ENCODE measurements around the gene PPP4R1. TPM values are rescaled to one million over a fixed set of nuclear protein-coding genes. Genes with fewer than 3 reads are reported as not detected.

Gene PPP4R1
- total RNA-seq, 1 experiment from 2014 or later = 106 TPM

DNA sequence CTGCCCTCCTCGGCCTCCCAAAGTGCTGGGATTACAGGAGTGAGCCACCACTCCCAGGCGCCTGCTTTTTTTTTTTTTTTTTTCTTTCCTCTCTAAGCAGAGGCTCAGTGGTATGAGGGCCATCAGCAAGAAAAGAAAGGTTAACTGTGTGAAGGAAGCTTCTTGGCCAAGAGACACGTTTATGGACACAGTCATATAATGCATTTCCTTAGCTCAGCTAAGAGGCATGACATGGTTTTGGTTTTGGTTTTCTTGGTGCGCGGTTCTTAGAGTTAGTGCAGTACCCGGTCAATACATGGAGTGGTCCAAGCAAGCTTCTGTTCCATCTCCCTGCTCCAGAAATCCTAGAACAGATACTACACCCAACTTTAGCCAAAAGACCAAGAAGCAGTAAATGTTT is 96.5 kb downstream of the PPP4R1 start:
- no peaks in the 10 kb centered on the region for H3K23me2 ChIP-seq (ENCODE audit: insufficient read length, low read depth, low read length, poor library complexity, severe bottlenecking)
- WGBS (ENCODE audit: extremely low coverage, insufficient read length, low lambda C conversion rate) = no CpG with 5 or more reads among the region's 6 CpGs
- no peak overlapping the region for H3K27ac ChIP-seq (ENCODE audit: insufficient read length, low read depth, low read length)
- no peak overlapping the region for H3K23ac ChIP-seq (ENCODE audit: insufficient read length, low read depth, low read length)
- no peak overlapping the region for H4K8ac ChIP-seq (replicated peaks; ENCODE audit: insufficient read length, low read depth, low read length)
- Mint-ChIP-seq H3K4me3 (no peak overlapping the region), H3K27ac (no peak overlapping the region), H3K4me1 (peaks cover 1% of the 10 kb centered on the region in 2 experiments; a peak in 2 of 4 replicates), H3K9me3 (no peaks in the 10 kb centered on the region), H3K27me3 (ENCODE audit: low read depth) (no peaks in the 10 kb centered on the region), H3K36me3 (ENCODE audit: insufficient read depth in 1 of 3, low read depth in 3 of 3) (peaks cover 0 to 19% (median 17%) of the 10 kb centered on the region in 3 experiments; a peak in 6 of 7 replicates)
- no peak overlapping the region for H2AK5ac ChIP-seq (ENCODE audit: insufficient read length, low read length)
- no peaks in the 10 kb centered on the region for H3K4me1 ChIP-seq (ENCODE audit: insufficient read depth, low read length)
- H3K4ac ChIP-seq (ENCODE audit: low read depth, low read length) = no peak overlapping the region
- H4K5ac ChIP-seq (ENCODE audit: insufficient read length, low read depth, low read length) = no peak overlapping the region
- H3K79me1 ChIP-seq (ENCODE audit: insufficient read depth, low read depth, low read length, poor library complexity, severe bottlenecking) = no peaks in the 10 kb centered on the region
- H3T11ph ChIP-seq (ENCODE audit: low read length) = no peak overlapping the region
- no peak overlapping the region for H3K9ac ChIP-seq (ENCODE audit: extremely low read depth, insufficient read length, low read length)
- H2BK12ac ChIP-seq (ENCODE audit: insufficient read length, low read depth, low read length) = no peak overlapping the region
- no peak overlapping the region for H3K14ac ChIP-seq (ENCODE audit: insufficient read depth, low read length)
- no peaks in the 10 kb centered on the region for H3K9me3 ChIP-seq (ENCODE audit: control insufficient read depth, low read depth, low read length)
- TF ChIP-seq, protein P1, sequence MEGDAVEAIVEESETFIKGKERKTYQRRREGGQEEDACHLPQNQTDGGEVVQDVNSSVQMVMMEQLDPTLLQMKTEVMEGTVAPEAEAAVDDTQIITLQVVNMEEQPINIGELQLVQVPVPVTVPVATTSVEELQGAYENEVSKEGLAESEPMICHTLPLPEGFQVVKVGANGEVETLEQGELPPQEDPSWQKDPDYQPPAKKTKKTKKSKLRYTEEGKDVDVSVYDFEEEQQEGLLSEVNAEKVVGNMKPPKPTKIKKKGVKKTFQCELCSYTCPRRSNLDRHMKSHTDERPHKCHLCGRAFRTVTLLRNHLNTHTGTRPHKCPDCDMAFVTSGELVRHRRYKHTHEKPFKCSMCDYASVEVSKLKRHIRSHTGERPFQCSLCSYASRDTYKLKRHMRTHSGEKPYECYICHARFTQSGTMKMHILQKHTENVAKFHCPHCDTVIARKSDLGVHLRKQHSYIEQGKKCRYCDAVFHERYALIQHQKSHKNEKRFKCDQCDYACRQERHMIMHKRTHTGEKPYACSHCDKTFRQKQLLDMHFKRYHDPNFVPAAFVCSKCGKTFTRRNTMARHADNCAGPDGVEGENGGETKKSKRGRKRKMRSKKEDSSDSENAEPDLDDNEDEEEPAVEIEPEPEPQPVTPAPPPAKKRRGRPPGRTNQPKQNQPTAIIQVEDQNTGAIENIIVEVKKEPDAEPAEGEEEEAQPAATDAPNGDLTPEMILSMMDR (conservative IDR thresholded peaks at IDR 0.05) = no peak
- no peaks in the 10 kb centered on the region for H3K27me3 ChIP-seq (ENCODE audit: insufficient read depth, low read length)
- H3K56ac ChIP-seq (ENCODE audit: insufficient read length, low read depth, low read length) = no peak overlapping the region
- no peak for DNase-seq
- H2BK15ac ChIP-seq (ENCODE audit: low read depth, low read length) = no peak overlapping the region
- H4K91ac ChIP-seq (ENCODE audit: insufficient read length, low read depth, low read length) = no peak overlapping the region
- H3K4me2 ChIP-seq (ENCODE audit: insufficient read depth, insufficient read length, low read length) = no peak overlapping the region
- H2BK20ac ChIP-seq (ENCODE audit: low read depth, low read length, poor library complexity, severe bottlenecking) = no peak overlapping the region
- H3K18ac ChIP-seq (ENCODE audit: insufficient read length, low read depth, low read length) = no peak overlapping the region
- H2BK120ac ChIP-seq (ENCODE audit: low read depth, low read length, poor library complexity, severe bottlenecking) = no peak overlapping the region
- H3K79me2 ChIP-seq (ENCODE audit: insufficient read depth, low read length) = no peaks in the 10 kb centered on the region
- no peaks in the 10 kb centered on the region for H4K20me1 ChIP-seq (ENCODE audit: control insufficient read depth, insufficient read depth, insufficient read length)
- no peak overlapping the region for H2AFZ ChIP-seq (ENCODE audit: low read length)
- no peak overlapping the region for H2BK5ac ChIP-seq (ENCODE audit: insufficient read length, low read length)

Measured in H9 (cell line).